GM19452 (cell line): ENCODE results near the gene MED22.
"Not testable (repeated sequence)": the region's sequence is repeated elsewhere in the genome, so short reads cannot be mapped to it uniquely, and the experiment has no call there.

Experiments used
- ATAC-seq: cut with Tn5 transposase; IDR thresholded peaks from one replicate; pipeline ENCODE4 v1.9.1; 2021; ENCODE audit not compliant: unreplicated experiment

The MED22 gene

GRCh38 chr9:133307301-133307700 lies 40.6 kb downstream of the MED22 start:
- ATAC-seq: no peak

GRCh38 chr9:133306242-133307204 lies 41.4 kb downstream of the MED22 start:
- no peak for ATAC-seq

- ATAC-seq: no peak
Measured at GRCh38 chr9:133305731-133306130, 42.2 kb downstream of the MED22 start.

GRCh38 chr9:133304477-133305377 lies 43.2 kb downstream of the MED22 start:
- ATAC-seq: no peak

- no peak for ATAC-seq
Measured at GRCh38 chr9:133304158-133304470, 43.8 kb downstream of the MED22 start.

- ATAC-seq: no peak
Measured at GRCh38 chr9:133303266-133304157, 44.4 kb downstream of the MED22 start.

GRCh38 chr9:133301253-133302230 lies 46.4 kb downstream of the MED22 start:
- ATAC-seq: no peak

- ATAC-seq: not testable (repeated sequence)
Measured at GRCh38 chr9:133299996-133300395, 47.9 kb downstream of the MED22 start.

- ATAC-seq: no peak
Measured at GRCh38 chr9:133294257-133294656, 53.7 kb downstream of the MED22 start.

- no peak for ATAC-seq
Measured at GRCh38 chr9:133290751-133291302, 57.1 kb downstream of the MED22 start.
